HepG2 (cell line): ENCODE measurements around the gene PARN. TPM values are rescaled to one million over a fixed set of nuclear protein-coding genes. Genes with fewer than 3 reads are reported as not detected.

ENCODE experiments used
- ATF1 ChIP-seq: IDR thresholded peaks from 2 replicates; pipeline ENCODE4 v1.6.1; 2016; ENCODE audit warnings: mild to moderate bottlenecking, control low read depth
- ATF2 ChIP-seq: sonication (generic); formaldehyde crosslinking; IDR thresholded peaks from 2 replicates; pipeline ENCODE4 v1.4.0; 2020; ENCODE audit warnings: missing genetic modification reagents
- CREBL2 ChIP-seq: sonication (generic); formaldehyde crosslinking; IDR thresholded peaks from 2 replicates; pipeline ENCODE4 v1.8.1; 2023; ENCODE audit warnings: missing genetic modification reagents, mild to moderate bottlenecking, borderline replicate concordance
- ELF4 ChIP-seq: sonication (generic); formaldehyde crosslinking; IDR thresholded peaks from 2 replicates; pipeline ENCODE4 v1.5.0; 2020; ENCODE audit warnings: missing genetic modification reagents, mild to moderate bottlenecking, moderate library complexity, borderline replicate concordance
- EZH2 ChIP-seq: conservative IDR thresholded peaks from 2 replicates; pipeline ENCODE4 v1.6.1; 2012; ENCODE audit warnings: mild to moderate bottlenecking, low read depth, low read length, moderate library complexity
- HMG20B ChIP-seq: conservative IDR thresholded peaks from 2 replicates; pipeline ENCODE4 v1.6.1; 2016; ENCODE audit warnings: missing genetic modification reagents, missing compliant biosample characterization
- HNF4A ChIP-seq: sonication (generic); formaldehyde crosslinking; IDR thresholded peaks from 2 replicates; pipeline ENCODE4 v1.4.0; 2020; ENCODE audit warnings: missing genetic modification reagents
- HOXA3 ChIP-seq: sonication (generic); formaldehyde crosslinking; IDR thresholded peaks from 2 replicates; pipeline ENCODE4 v1.5.0; 2020; ENCODE audit warnings: missing genetic modification reagents
- JARID2 ChIP-seq: sonication (generic); formaldehyde crosslinking; IDR thresholded peaks from 2 replicates; pipeline ENCODE4 v1.8.1; 2023; ENCODE audit warnings: missing genetic modification reagents, inconsistent platforms; ENCODE audit not compliant: insufficient replicate concordance
- LCORL ChIP-seq, 2 experiments: fragments of 450-650 bp in 1 of 2; sonication (generic) in 1 of 2; formaldehyde crosslinking in 1 of 2; IDR thresholded peaks; 2 replicates each; pipeline versions ENCODE4 v1.5.0 to v1.6.1; 2017 to 2020; ENCODE audit warnings: antibody characterized with exemption in 1 of 2, missing genetic modification reagents in 1 of 2
- MAFK ChIP-seq, 2 experiments: IDR thresholded peaks in 1 of 2; conservative IDR thresholded peaks in 1 of 2; 2 replicates each; pipeline ENCODE4 v1.6.1; 2011; ENCODE audit warnings: improper control_type of control experiment in 2 of 2, low read length in 2 of 2
- MEIS1 ChIP-seq: sonication (generic); formaldehyde crosslinking; IDR thresholded peaks from 2 replicates; pipeline ENCODE4 v1.9.0; 2021; ENCODE audit warnings: mild to moderate bottlenecking, missing genetic modification reagents, moderate library complexity, borderline replicate concordance
- MTERF4 ChIP-seq: sonication (generic); formaldehyde crosslinking; IDR thresholded peaks from 2 replicates; pipeline ENCODE4 v1.8.0; 2023; ENCODE audit warnings: mild to moderate bottlenecking, missing genetic modification reagents
- NFKBIZ ChIP-seq: IDR thresholded peaks from 2 replicates; pipeline ENCODE4 v1.6.1; 2018; ENCODE audit warnings: missing genetic modification reagents, missing compliant biosample characterization
- PRPF4 ChIP-seq: fragments of 200-400 bp; formaldehyde crosslinking; IDR thresholded peaks from 2 replicates; pipeline ENCODE4 v1.6.1; 2016; ENCODE audit warnings: low read length, low read depth; ENCODE audit not compliant: poor library complexity, severe bottlenecking
- SP4 ChIP-seq: sonication (generic); formaldehyde crosslinking; IDR thresholded peaks from 2 replicates; pipeline ENCODE4 v1.8.1; 2023; ENCODE audit warnings: mild to moderate bottlenecking, missing genetic modification reagents
- TEAD3 ChIP-seq: optimal IDR thresholded peaks from 2 replicates; pipeline ENCODE3; 2016; ENCODE audit warnings: borderline replicate concordance
- TRIM22 ChIP-seq: fragments of 450-650 bp; IDR thresholded peaks from 2 replicates; pipeline ENCODE4 v1.6.1; 2017
- TSC22D2 ChIP-seq: sonication (generic); formaldehyde crosslinking; IDR thresholded peaks from 2 replicates; pipeline ENCODE4 v1.5.1; 2020; ENCODE audit warnings: missing genetic modification reagents, mild to moderate bottlenecking, borderline replicate concordance
- ZNF263 ChIP-seq: sonication (generic); formaldehyde crosslinking; IDR thresholded peaks from 2 replicates; pipeline ENCODE4 v1.4.0; 2020; ENCODE audit warnings: missing genetic modification reagents
- ZNF644 ChIP-seq: IDR thresholded peaks from 2 replicates; pipeline ENCODE4 v1.6.1; 2016; ENCODE audit warnings: low read depth
- ZNF772 ChIP-seq: sonication (generic); formaldehyde crosslinking; IDR thresholded peaks from 2 replicates; pipeline ENCODE4 v1.5.0; 2020; ENCODE audit warnings: mild to moderate bottlenecking, missing genetic modification reagents
- polyA plus RNA-seq, 8 experiments: library from polyadenylated mRNA; depleted of rRNA in 3 of 8; stranded (reverse) in 7 of 8; unstranded in 1 of 8; fragments of >200 nt; fragmentation: Illumina TruSeq in 4 of 8; extraction: Trizol in 4 of 8; gene quantifications; 2 replicates each; pipeline versions ENCODE4 v1.2.1 to v1.2.3, GENCODE V29; 2011 to 2016; ENCODE audit warnings: low read depth in 4 of 8, missing spikeins in 1 of 8, mixed read lengths in 1 of 8; ENCODE audit not compliant: insufficient read depth in 1 of 8
- total RNA-seq, 5 experiments: library from RNA; depleted of rRNA; stranded (reverse); fragments of >200 nt; fragmentation: Illumina TruSeq; extraction: Trizol; gene quantifications; 2 replicates each; pipeline ENCODE4 v1.2.3, GENCODE V29; 2016; ENCODE audit warnings: low read depth in 1 of 5
- TF ChIP-seq, protein P1 (sequence below): sonication (generic); formaldehyde crosslinking; IDR thresholded peaks from 2 replicates; pipeline ENCODE4 v1.8.0; 2022; ENCODE audit warnings: low read depth, missing genetic modification reagents
- TF ChIP-seq, protein P2 (sequence below): sonication (generic); formaldehyde crosslinking; IDR thresholded peaks from 2 replicates; pipeline ENCODE4 v1.4.0; 2020; ENCODE audit warnings: missing genetic modification reagents

Gene PARN
- total and polyA plus RNA-seq, 2 of the 13 experiments (the other 11 are each of a cell fraction or from before 2014, with no cell fraction given): 13.3 to 47.6 TPM

DNA sequence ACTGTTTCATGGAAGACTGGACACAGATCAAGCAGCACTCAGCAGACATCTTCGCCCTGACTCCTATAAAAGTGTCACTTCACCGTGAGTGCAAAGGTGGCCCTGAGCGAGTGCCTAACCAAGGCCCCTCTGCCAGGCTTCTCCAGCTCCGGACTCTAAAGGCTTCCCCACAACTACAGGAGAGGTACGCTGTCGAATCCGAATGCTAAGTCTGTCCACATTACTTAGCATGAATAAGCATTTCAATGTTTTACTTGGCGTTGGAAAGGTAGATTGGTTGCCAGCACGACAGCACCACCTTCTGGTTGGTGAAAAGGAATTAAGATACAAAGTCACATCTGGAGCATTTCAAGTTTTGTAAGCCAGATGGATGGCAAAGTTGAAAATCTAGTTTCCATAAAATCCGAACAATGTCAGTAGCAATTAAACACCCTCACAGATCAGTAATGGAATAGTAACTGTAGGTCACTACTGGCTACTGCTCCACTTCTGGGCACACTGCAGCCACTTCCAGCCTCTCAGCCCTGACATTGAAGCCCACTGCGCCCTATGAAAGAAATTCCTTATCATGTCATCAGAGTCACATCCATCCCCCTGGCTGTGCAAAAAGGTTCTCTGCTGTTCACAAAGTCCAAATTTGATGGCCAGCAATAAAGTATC, 100.9 kb downstream of the PARN start (continued):
- TF ChIP-seq, protein P1, sequence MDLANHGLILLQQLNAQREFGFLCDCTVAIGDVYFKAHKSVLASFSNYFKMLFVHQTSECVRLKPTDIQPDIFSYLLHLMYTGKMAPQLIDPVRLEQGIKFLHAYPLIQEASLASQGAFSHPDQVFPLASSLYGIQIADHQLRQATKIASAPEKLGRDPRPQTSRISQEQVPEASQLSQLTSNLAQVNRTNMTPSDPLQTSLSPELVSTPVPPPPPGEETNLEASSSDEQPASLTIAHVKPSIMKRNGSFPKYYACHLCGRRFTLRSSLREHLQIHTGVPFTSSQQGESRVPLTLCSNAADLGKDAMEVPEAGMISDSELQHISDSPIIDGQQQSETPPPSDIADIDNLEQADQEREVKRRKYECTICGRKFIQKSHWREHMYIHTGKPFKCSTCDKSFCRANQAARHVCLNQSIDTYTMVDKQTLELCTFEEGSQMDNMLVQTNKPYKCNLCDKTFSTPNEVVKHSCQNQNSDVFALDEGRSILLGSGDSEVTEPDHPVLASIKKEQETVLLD (CRISPR knock-in tag): no peak
- TF ChIP-seq LCORL (IDR thresholded peaks at IDR 0.05): no peak
- TF ChIP-seq LCORL (CRISPR knock-in tag; IDR thresholded peaks at IDR 0.05): peak; percentile 66; the same call in 1 of the 2 replicates
- TF ChIP-seq TSC22D2 (CRISPR knock-in tag): peak; percentile 88; the same call in 1 of the 2 replicates
- 0 out of 2 replicates have a peak, but pooled peaks have one; percentile 46 for TF ChIP-seq ZNF644 (CRISPR knock-in tag)
- peak; percentile 52; the same call in 1 of the 2 replicates for TF ChIP-seq HOXA3
- no peak for TF ChIP-seq PRPF4
- TF ChIP-seq HNF4A (CRISPR knock-in tag): no peak
- TF ChIP-seq ZNF772: peak; percentile 54; the same call in 1 of the 2 replicates
- TF ChIP-seq SP4 (CRISPR knock-in tag): no peak
- TF ChIP-seq EZH2: no peak
- TF ChIP-seq HMG20B (CRISPR knock-in tag): peak; percentile 55; the same call in 1 of the 2 replicates
- no peak; the same call in 1 of the 2 replicates for TF ChIP-seq MEIS1
- TF ChIP-seq TEAD3 (CRISPR knock-in tag): peak; percentile 85
- TF ChIP-seq ATF2: peak; percentile 74
- TF ChIP-seq CREBL2 (CRISPR knock-in tag): no peak
- TF ChIP-seq JARID2 (CRISPR knock-in tag): peak; percentile 89
- peak; percentile 61; the same call in 1 of the 2 replicates for TF ChIP-seq MTERF4 (CRISPR knock-in tag)
- peak; percentile 58 for TF ChIP-seq ZNF263
- peak; percentile 88 for TF ChIP-seq NFKBIZ (CRISPR knock-in tag)
- TF ChIP-seq, protein P2, sequence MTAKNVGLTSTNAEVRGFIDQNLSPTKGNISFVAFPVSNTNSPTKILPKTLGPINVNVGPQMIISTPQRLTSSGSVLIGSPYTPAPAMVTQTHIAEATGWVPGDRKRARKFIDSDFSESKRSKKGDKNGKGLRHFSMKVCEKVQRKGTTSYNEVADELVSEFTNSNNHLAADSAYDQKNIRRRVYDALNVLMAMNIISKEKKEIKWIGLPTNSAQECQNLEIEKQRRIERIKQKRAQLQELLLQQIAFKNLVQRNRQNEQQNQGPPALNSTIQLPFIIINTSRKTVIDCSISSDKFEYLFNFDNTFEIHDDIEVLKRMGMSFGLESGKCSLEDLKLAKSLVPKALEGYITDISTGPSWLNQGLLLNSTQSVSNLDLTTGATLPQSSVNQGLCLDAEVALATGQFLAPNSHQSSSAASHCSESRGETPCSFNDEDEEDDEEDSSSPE (CRISPR knock-in tag): no peak
- no peak for TF ChIP-seq ATF1
- TF ChIP-seq MAFK (conservative IDR thresholded peaks at IDR 0.05 in 1 of 2, IDR thresholded peaks at IDR 0.05 in 1 of 2; ENCODE audit: low read length in 2 of 2): peak; percentile 78 to 95
- peak; percentile 3; the same call in 1 of the 2 replicates for TF ChIP-seq ELF4 (CRISPR knock-in tag)
- no peak for TF ChIP-seq TRIM22
